Measurements from ENCODE around the gene ANGPTL2.

DNA sequence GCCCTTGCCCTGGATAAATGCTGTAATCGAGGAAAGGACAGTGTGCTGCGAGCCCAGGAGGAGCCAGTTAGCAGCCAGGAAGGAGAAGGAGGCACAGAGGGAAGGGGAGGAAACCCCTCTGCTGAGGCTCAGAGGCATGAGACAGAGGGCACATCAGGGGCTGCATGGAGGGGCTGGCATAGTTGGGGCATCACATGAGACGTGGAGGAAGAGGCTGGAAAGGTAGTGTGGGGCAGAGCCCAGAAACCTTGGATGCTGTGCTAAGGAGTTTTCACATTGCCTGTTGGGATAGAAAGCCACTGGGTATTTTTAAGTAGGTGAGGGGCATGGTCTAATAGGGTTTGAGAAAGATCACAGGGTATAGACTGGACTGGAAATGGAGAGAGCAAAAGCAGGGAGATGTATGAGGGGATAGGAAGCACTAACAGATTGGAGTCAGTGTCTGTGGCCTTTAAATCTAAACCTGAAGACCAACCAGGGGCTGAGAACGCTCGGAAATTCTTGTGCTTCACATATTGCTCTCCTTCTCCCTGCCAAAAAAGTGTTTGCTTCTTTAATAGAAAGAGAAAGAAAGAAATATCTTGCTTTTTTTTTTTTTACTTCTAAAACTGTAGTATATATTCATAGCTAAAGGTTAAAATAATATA is 33.0 kb upstream of the ANGPTL2 start:
- TF ChIP-seq, protein P1, sequence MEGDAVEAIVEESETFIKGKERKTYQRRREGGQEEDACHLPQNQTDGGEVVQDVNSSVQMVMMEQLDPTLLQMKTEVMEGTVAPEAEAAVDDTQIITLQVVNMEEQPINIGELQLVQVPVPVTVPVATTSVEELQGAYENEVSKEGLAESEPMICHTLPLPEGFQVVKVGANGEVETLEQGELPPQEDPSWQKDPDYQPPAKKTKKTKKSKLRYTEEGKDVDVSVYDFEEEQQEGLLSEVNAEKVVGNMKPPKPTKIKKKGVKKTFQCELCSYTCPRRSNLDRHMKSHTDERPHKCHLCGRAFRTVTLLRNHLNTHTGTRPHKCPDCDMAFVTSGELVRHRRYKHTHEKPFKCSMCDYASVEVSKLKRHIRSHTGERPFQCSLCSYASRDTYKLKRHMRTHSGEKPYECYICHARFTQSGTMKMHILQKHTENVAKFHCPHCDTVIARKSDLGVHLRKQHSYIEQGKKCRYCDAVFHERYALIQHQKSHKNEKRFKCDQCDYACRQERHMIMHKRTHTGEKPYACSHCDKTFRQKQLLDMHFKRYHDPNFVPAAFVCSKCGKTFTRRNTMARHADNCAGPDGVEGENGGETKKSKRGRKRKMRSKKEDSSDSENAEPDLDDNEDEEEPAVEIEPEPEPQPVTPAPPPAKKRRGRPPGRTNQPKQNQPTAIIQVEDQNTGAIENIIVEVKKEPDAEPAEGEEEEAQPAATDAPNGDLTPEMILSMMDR (IDR thresholded peaks at IDR 0.05) = no peak
- TF ChIP-seq POLR2AphosphoS5 (IDR thresholded peaks at IDR 0.05; ENCODE audit: low read depth, low read length) = no peak
- TF ChIP-seq, protein P2, sequence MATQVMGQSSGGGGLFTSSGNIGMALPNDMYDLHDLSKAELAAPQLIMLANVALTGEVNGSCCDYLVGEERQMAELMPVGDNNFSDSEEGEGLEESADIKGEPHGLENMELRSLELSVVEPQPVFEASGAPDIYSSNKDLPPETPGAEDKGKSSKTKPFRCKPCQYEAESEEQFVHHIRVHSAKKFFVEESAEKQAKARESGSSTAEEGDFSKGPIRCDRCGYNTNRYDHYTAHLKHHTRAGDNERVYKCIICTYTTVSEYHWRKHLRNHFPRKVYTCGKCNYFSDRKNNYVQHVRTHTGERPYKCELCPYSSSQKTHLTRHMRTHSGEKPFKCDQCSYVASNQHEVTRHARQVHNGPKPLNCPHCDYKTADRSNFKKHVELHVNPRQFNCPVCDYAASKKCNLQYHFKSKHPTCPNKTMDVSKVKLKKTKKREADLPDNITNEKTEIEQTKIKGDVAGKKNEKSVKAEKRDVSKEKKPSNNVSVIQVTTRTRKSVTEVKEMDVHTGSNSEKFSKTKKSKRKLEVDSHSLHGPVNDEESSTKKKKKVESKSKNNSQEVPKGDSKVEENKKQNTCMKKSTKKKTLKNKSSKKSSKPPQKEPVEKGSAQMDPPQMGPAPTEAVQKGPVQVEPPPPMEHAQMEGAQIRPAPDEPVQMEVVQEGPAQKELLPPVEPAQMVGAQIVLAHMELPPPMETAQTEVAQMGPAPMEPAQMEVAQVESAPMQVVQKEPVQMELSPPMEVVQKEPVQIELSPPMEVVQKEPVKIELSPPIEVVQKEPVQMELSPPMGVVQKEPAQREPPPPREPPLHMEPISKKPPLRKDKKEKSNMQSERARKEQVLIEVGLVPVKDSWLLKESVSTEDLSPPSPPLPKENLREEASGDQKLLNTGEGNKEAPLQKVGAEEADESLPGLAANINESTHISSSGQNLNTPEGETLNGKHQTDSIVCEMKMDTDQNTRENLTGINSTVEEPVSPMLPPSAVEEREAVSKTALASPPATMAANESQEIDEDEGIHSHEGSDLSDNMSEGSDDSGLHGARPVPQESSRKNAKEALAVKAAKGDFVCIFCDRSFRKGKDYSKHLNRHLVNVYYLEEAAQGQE (IDR thresholded peaks at IDR 0.05; ENCODE audit: insufficient read depth in 1 of 2, low read depth in 2 of 2, low read length in 1 of 2) = no peak

Measured in Panc1 (cell line).